Measurements from ENCODE around the gene SNX24. TPM values are rescaled to one million over a fixed set of nuclear protein-coding genes. Genes with fewer than 3 reads are reported as not detected.

The SNX24 gene
- total RNA-seq, 1 experiment from 2014 or later: 13.9 TPM

DNA sequence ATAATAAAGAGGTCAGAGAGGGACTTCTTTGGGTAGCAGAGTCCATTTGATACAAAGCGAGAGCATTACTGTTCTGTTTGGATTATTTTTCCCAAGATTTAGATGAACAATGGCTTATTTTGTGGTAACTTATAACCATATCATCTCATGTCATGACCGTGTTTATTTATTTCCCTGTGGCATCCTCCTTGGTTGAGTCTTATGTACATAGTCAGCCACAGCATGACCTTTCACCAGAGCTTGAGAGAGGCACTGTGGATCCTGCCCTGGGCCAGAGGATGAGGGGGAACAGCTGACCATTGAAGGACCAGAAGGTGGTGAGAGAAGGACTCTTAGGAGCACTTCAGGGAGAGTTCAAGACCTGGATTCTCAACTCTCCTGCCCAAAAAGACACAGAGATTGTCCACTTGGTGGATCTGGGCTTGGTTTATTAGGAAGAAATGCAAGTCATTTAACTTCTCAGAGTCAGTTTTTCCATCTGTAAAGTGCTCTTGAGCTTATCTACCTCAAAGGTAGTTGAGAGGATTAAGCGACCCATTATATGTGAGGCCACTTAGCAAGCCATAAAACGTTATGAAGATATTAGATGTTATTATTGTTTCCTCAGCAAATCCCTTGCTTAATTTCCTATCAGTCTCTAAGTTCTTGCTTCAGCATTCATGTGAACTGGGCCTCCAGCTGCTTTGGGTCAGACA, 139.7 kb downstream of the SNX24 start:
- Mint-ChIP-seq H3K9me3 (no peaks in the 10 kb centered on the region), H3K27ac (no peak overlapping the region), H3K4me1 (0 out of 4 replicates have a peak, but pooled peaks cover 0 to 2% of the 10 kb centered on the region in 2 experiments), H3K4me3 (no peak overlapping the region), H3K27me3 (ENCODE audit: low read depth) (no peaks in the 10 kb centered on the region), H3K36me3 (ENCODE audit: insufficient read depth in 1 of 3, low read depth in 3 of 3) (no peaks in the 10 kb centered on the region)
- Histone ChIP-seq H2AK5ac (ENCODE audit: insufficient read length, low read length) (no peak overlapping the region), H3K4ac (ENCODE audit: low read depth, low read length) (no peak overlapping the region), H4K8ac (replicated peaks; ENCODE audit: insufficient read length, low read depth, low read length) (no peak overlapping the region), H3K79me1 (ENCODE audit: insufficient read depth, low read depth, low read length, poor library complexity, severe bottlenecking) (no peaks in the 10 kb centered on the region), H4K5ac (ENCODE audit: insufficient read length, low read depth, low read length) (no peak overlapping the region), H3K79me2 (ENCODE audit: insufficient read depth, low read length) (no peaks in the 10 kb centered on the region), H2BK15ac (ENCODE audit: low read depth, low read length) (no peak overlapping the region), H3T11ph (ENCODE audit: low read length) (no peak overlapping the region), H3K18ac (ENCODE audit: insufficient read length, low read depth, low read length) (no peak overlapping the region), H3K27ac (ENCODE audit: insufficient read length, low read depth, low read length) (no peak overlapping the region), H4K91ac (ENCODE audit: insufficient read length, low read depth, low read length) (no peak overlapping the region), H3K27me3 (ENCODE audit: insufficient read depth, low read length) (no peaks in the 10 kb centered on the region), H3K4me1 (ENCODE audit: insufficient read depth, low read length) (no peaks in the 10 kb centered on the region; the same call in 1 of the 2 replicates), H3K4me2 (ENCODE audit: insufficient read depth, insufficient read length, low read length) (no peak overlapping the region), H3K9me3 (ENCODE audit: control insufficient read depth, low read depth, low read length) (no peaks in the 10 kb centered on the region), H3K23me2 (ENCODE audit: insufficient read length, low read depth, low read length, poor library complexity, severe bottlenecking) (no peaks in the 10 kb centered on the region), H3K23ac (ENCODE audit: insufficient read length, low read depth, low read length) (no peak overlapping the region), H2AFZ (ENCODE audit: low read length) (no peak overlapping the region), H2BK12ac (ENCODE audit: insufficient read length, low read depth, low read length) (no peak overlapping the region), H2BK120ac (ENCODE audit: low read depth, low read length, poor library complexity, severe bottlenecking) (no peak overlapping the region), H3K14ac (ENCODE audit: insufficient read depth, low read length) (no peak overlapping the region), H3K9ac (ENCODE audit: extremely low read depth, insufficient read length, low read length) (no peak overlapping the region), H2BK5ac (ENCODE audit: insufficient read length, low read length) (no peak overlapping the region), H3K56ac (ENCODE audit: insufficient read length, low read depth, low read length) (no peak overlapping the region), H4K20me1 (ENCODE audit: control insufficient read depth, insufficient read depth, insufficient read length) (no peaks in the 10 kb centered on the region), H2BK20ac (ENCODE audit: low read depth, low read length, poor library complexity, severe bottlenecking) (no peak overlapping the region)
- WGBS (ENCODE audit: extremely low coverage, insufficient read length, low lambda C conversion rate): no CpG with 5 or more reads among the region's 4 CpGs
- no peak for TF ChIP-seq CTCF (conservative IDR thresholded peaks at IDR 0.05)
- no peak for DNase-seq
